M059J (cell line): Measurements from ENCODE around the gene SYNGR3. TPM values are rescaled to one million over a fixed set of nuclear protein-coding genes. Genes with fewer than 3 reads are reported as not detected.
"Not testable (repeated sequence)": the region's sequence is repeated elsewhere in the genome, so short reads cannot be mapped to it uniquely, and the experiment has no call there.

Experiments
- DNase-seq: peaks from one replicate; pipeline ENCODE4 v3.0.0-alpha.2; 2012; ENCODE audit warnings: low read depth
- total RNA-seq: library from RNA; depleted of rRNA; stranded (reverse); fragments of >200 nt; shearing (Covaris generic); gene quantifications from 2 replicates; pipeline ENCODE4 v1.2.3, GENCODE V29; 2014

The SYNGR3 gene
- total RNA-seq, 1 experiment from 2014 or later, result 7.1 TPM

DNA sequence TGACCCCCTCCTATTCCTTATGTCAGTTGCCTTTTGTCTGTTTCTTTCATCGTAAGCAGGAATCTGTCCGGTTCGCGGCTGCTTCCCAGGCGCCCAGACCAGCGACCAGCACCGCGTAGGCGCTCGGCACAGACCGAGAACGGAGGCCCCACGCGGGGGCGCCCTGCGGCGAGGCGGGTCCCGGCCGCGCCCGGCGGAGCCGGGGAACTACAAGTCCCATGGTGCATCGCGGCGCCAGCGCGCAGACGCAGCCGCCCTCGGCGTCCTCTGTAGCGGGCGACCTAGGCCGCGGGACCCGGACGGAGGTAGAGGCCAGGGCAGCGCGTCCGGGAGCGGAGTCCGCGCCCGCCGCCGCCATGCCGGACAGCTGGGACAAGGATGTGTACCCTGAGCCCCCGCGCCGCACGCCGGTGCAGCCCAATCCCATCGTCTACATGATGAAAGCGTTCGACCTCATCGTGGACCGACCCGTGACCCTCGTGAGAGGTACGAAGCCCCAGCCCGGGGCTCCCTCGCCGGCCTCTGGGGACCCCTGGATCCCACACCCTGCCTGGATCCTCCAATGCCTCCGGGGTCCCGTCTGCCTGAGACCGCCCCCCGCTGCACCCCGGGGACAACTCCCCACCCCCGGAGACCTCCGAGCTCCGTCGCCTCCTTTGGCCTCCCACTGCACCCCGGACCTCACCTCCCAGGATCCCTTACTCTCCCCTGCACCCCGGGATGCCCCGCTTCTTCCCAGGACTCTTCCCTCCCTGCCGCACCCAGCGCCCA, 30.3 kb upstream of the SYNGR3 start, which contains the start of gene NDUFB10:
TSS of gene NDUFB10 (plus strand) at position 270 of the 771 bp plus-strand sequence. CDS start at position 357, 87 bp downstream.
- DNase-seq, result peak; percentile 83

DNA sequence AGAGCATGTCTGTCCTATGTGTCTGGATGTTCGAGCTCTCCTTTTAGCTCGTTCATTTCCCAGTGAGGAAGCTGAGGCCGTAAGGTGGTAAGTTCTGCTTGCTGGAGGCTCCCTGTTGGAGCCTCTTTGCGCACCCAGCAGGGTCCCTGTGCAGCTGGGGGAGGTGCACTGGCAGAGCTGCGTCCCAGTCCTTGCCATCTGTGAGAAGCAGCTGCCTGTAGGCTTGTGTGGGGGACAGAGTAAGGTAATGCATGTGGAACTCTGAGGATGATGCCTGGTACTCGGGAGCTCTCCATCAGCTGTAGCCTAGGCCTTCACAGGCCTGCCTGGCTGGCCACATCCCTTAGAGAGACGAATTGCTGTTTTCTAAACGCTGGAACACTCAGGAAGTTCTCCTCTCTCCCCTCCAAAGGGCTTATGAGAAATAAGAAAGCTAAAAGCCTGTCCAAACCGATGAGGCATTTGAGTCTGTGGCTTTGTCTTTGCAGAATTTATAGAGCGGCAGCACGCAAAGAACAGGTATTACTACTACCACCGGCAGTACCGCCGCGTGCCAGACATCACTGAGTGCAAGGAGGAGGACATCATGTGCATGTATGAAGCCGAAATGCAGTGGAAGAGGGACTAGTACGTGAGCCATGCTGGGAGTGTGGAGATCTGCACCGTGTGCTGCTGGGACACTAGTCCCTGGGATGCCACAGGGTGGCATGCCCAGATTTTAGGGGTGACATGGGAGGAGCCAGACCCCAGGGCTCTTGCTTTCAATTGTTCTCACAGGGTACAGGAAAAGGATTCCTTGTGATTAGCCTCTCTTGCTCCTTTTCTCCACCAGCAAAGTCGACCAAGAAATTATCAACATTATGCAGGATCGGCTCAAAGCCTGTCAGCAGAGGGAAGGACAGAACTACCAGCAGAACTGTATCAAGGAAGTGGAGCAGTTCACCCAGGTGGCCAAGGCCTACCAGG, 28.8 kb upstream of the SYNGR3 start:
- DNase-seq, result peak; percentile 48

DNA sequence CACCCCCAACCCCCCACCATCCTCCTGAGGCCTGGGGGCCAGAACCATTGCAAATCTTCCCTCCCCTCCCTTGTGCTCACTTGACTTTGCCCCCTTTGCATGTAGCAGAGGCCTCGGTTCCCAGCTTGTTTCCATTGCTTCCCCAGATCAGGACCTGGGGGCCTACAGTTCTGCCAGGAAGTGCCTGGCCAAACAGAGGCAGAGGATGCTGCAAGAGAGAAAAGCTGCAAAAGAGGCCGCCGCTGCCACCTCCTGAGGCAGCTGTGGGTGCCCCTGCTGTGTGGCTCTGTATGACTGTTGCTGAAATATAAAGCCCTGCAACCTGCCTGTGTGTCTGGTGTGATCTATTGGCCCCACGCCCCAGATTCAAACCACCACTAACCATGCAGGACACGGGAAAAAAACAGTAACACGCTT, 28.1 kb upstream of the SYNGR3 start:
- DNase-seq, result peak; percentile 20

DNA sequence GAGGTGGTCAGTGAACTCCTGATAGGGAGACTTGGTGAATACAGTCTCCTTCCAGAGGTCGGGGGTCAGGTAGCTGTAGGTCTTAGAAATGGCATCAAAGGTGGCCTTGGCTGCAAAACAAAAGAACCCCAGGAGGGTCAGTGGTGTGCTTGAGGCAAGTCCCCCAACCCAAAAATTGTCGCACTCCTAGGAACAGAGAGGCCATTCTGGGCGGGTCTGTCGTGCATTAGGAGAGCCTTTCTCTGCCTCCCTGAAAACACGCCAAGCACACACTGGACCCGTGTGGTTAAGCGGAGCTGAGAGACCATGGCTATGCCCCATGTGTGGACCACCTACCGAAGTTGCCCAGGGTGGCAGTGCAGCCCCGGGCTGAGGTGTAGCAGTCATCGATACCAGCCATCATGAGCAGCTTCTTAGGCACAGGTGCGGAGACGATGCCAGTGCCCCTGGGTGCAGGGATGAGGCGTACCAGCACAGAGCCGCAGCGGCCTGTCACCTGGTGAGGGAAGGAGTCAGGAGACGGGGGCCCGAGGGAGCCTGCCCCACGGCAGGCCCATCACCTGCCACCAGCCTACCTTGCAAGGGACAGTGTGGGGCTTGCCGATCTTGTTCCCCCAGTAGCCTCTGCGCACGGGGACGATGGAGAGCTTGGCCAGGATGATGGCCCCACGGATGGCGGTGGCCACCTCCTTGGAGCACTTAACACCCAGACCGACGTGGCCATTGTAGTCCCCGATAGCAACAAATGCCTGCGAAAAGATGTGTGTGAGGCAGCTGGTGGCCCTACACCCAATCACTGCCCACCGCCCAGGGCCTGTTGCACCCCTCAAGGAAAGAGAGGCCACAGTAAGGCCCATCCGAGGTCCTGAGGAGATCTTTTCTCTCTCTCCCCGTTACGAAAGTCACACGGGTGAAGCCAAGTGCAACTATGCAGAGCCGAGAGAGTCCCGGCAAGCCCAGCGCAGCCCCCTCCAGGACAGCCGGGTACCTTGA, 27.3 kb upstream of the SYNGR3 start:
- DNase-seq, result not testable (repeated sequence)

DNA sequence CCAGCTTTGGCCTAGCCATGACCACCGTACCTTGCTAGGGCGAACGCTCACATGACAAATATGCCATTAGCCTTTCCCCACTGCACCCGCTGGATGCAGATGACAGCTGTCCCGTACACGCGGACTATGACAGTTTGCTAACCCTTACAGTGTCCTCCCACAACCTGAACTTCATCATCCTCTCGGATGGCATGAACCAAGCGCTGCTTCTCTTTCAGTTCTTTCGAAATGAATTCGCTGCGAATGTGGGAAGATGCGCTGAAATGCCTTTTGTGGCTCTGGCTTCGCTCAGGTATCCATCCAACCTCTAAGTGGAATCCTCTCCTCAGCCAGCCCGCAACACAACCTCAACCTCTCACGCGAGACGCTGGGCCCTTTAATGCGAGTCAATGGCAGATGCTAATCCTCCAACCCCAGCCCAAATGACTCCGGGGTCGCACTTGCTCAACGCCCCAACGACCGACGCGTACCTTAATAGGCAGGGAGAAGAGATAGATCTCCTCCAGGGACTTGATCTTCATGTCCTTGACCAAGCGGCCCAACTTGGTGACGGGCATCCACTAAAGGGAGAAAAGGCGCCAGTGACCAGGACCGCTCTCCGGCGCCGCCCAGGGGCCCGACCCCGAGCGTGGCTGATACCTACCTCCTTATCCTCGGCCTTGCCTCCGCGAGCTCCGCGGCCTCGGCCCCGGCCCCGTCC, 25.8 kb upstream of the SYNGR3 start:
- peak; percentile 44 for DNase-seq

DNA sequence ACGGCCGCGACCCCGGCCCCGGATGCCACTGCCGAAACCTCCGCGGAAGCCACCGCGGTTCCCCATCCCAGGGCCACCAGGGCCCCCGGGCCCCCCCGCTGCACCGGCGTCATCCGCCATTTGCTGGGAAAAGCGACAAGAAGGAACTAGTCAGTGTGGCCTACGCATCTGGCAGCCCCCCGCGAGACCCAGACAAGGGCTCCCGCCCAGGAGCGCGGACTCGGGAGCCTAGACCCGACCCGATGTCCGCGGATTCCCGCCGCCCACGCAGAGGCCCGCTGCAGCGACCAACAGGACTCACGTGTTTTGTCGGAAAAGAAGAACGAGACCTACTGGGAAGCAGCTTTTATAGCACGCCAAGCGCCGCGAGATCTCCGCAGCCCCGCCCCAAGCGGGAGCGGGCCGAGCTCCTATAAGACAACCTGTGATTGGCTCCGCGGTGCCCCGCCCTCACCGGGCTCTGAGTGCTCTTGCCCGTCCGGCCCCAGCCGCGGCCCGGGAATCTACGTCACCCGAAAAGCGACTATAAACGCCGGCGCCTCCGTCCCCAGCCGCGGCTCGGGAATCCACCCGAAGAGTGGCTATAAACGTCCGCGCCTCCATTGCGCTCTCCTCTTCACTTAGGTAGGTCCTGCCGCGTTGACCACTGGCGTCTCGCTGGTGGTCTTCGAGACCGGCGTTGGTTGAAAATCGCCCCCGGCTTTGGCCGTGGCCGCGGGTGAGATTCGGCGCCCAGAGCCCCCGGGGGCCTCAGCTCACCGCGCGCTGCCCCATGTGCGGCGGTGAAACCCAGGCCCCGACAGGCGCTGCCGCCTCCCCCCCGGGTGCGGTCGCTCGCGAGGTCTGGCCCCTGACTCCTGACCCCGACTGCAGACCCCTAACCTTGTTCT, 25.0 kb upstream of the SYNGR3 start, which contains the start of gene RPS2:
TSS of gene RPS2 (minus strand) at position 321 of the 890 bp plus-strand sequence. CDS start at position 120, 201 bp downstream.
- DNase-seq, result peak; percentile 97

DNA sequence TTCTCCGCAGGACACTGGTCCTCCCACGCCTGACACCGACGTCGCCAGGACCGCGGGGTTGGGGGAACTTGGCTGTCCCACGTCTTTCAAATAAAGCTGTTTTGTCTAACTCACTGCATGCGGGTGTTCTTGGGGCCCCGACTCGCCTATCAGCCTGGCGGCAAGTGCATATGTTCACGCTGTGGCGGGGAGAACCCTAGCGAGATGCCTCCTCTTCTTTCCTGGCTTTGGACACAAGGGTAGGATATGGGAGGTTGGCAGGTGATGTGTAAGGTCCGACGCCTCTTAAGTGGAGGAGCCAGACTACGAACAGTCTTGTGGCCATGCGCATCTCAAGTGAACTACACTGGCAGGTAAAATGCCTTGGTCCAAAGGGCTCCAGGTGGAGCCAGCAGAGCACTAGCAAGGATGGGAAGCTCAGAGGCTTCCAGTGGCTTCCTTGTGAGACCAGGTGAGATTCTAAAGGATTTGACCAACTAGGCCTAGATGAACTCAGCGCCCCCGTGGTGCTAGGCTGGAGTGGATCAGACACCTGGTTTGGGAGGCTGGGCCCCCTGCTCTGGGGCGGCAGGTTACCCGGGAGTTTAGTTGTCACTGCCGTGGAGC, 24.3 kb upstream of the SYNGR3 start:
- no peak for DNase-seq

DNA sequence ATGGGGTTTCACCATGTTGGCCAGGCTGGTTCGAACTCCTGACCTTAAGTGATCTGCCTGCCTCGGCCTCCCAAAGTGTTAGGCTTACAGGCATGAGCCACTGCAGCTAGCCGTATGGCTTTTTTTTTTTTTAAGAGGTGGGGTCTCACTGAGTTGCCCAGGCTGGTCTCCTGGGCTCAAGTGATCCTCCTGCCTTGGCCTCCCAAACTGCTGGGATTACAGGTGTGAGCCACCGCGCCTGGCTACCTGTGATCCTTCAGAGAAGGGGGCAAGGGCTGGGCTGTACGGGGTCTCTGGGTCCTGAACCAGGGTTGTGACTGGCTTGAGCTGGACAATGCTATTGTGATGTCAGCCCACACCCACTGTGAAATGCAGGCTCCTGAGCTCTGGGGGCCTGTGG, 23.3 kb upstream of the SYNGR3 start, which contains the start of gene RNF151:
TSS of gene RNF151 (plus strand) at position 397 of the 400 bp plus-strand sequence. CDS start 26 bp downstream, outside the sequence.
- DNase-seq, result no peak

DNA sequence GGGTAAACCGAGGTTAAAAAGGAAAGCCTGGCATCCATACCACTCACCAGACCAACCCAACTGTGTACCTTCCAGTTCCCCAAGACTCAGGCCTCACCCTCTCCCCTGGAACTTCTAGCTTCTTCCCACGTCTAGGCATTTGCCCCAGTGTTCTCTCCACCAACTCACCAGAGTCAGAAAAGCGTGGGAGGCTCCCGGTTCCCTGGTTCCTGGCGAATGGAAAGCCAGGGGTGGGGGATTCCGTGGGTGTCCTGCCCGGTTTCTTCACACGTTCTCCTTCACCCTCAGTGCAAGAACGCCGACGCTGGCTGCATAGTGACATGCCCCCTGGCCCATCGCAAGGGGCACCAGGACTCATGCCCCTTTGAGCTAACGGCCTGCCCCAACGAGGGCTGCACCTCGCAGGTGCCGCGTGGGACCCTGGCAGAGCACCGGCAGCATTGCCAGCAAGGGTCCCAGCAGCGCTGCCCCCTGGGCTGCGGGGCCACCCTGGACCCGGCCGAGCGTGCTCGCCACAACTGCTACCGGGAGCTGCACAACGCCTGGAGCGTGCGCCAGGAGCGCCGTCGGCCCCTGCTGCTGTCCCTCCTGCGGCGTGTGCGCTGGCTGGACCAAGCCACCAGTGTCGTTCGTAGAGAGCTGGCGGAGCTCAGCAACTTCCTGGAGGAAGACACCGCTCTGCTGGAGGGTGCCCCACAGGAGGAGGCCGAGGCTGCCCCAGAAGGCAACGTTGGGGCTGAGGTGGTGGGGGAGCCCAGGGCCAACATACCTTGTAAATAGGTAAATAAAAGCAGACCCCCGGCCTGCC, 21.4 kb upstream of the SYNGR3 start:
- DNase-seq, result no peak

DNA sequence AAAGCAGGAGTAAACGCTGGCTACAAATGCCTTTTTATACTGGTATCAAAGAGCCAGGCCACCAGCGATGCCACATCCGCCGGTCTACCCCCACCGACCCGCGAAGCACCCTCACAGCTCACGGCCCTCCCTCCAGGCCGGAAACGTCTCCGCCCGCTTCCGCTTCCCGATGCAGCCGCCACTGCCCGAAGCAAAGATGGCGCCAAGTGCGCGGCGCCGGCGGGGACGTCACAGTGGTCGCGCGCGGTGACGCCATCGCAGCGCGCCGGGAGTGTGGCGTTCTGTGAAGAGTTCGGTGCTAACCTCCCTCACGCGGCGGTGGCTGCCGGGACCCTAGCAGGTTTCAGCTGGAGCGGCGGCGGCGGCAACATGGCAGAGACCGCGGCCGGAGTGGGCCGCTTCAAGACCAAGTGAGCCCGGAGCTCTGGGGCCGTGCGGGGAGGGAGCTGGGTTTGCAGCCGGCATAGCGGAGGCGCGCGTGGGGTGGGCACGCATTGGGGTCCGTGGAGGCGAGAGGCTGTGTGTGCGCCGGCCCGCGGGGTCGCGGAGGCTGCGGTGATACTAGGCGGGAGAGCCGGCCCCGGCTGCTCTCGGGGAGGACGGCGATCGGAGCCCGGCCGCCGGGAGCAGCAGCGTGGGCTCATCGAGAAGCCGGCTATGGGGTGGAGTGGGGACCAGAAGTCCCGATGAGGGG, 17.8 kb upstream of the SYNGR3 start, which contains the start of gene TBL3:
TSS of gene TBL3 (plus strand) at position 258 of the 694 bp plus-strand sequence. CDS start at position 370, 112 bp downstream.
- DNase-seq, result peak; percentile 93

DNA sequence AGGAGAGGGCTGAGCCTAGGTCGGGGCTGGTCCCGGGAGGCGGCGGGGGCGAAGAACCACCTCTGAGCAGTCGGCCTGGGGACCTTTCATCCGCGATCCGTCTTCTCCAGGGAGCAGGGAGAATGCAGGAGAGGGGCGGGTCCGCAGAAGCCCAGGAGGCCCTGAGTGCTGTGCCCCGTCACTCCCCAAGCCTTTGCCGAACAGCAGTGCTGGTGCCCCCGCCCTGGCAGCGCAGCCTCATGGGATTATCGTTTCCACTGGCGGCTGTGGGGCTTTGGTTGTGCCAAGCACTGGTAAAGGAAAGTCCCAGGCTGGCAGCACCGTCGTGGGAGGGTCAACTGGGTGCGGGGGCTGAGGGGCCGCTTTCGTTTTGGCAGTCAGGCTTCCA, 17.3 kb upstream of the SYNGR3 start:
- peak; percentile 42 for DNase-seq

DNA sequence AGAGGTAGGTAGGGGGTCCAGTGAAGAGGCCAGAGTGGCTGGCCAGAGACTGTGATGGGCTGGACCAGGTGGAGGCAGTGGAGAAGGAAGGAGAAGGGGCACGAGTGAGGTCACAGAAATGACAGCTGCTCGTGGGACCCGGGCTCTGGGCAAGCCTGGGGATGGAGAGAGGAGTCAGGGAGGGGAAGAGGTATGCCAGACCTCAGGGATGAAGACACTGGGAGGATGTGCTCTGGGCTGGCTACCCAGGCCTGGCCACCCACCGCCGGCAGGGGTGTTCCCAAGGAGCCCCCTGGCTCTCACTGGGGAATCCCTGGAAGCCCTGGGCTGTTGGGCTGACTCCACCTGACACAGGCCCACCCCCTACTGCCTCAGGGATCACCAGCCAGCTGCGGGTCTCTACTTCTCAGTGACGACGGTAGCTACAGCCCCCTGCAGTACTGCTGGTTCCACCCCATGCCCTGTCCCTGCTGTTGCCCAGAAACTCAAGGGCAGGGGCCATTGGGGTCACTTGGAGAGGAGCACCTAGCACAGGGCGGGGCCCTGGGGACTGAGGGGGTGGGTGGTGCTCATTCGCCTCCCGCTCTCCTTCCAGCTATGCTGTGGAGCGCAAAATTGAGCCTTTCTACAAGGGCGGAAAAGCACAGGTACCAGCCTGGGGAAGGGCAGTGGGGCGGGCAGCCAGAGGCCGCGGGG, 16.2 kb upstream of the SYNGR3 start:
- DNase-seq, result no peak

DNA sequence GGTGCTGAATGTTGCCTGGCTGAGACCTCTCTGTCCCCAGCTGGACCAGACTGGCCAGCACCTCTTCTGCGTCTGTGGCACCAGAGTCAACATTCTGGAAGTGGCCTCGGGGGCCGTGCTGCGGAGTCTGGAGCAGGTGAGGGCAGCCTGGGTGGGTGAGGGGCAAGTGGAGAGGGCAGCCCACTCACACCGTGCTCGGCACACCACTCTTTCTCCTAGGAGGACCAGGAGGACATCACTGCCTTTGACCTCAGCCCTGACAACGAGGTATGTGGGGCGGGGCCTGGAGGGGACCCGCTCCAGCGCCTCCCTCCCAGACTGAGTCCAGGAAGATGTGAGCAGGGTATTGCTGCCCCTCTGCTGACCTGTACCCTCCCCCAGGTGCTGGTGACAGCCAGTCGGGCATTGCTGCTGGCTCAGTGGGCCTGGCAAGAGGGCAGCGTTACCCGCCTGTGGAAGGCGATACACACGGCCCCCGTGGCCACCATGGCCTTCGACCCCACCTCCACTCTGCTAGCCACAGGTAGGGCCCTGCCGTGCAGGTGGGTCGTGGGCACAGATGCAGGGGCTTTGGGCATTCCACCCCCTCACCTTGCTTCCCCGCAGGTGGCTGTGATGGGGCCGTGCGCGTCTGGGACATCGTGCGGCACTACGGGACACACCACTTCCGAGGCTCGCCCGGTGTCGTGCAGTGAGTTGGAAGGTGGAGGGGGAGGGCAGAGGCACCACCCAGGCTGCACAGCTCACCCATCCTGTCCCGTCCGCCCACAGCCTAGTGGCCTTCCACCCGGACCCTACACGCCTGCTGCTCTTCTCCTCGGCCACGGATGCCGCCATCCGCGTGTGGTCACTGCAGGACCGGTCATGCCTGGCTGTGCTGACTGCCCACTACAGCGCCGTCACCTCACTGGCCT, 15.4 kb upstream of the SYNGR3 start:
- no peak for DNase-seq

DNA sequence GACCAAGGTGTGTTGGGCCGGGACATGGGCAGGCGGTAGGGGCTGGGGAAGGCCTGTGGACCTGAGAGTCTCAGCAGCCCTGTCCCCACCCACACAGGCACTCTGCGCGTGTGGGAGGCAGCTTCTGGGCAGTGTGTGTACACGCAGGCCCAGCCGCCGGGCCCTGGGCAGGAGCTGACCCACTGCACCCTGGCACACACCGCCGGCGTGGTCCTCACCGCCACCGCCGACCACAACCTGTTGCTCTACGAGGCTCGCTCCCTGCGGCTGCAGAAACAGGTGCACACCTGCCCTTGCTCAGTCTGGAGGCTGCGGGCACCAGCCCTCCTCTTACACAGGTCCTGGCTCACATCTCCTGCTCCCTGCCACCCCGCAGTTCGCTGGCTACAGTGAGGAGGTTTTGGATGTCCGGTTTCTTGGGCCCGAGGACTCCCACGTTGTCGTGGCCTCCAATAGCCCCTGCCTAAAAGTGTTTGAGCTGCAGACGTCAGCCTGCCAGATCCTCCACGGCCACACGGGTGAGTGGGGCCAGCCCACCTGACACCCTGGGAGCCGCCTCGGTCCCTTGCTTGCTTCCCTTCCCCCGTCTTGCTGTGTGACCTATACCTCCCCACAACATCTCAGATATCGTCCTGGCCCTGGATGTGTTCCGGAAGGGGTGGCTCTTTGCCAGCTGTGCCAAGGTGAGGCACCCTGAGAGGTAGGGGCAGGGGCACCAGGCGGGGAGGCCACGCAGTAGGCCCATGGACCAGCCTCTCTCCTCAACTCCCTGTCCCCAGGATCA, 14.1 kb upstream of the SYNGR3 start:
- no peak for DNase-seq

DNA sequence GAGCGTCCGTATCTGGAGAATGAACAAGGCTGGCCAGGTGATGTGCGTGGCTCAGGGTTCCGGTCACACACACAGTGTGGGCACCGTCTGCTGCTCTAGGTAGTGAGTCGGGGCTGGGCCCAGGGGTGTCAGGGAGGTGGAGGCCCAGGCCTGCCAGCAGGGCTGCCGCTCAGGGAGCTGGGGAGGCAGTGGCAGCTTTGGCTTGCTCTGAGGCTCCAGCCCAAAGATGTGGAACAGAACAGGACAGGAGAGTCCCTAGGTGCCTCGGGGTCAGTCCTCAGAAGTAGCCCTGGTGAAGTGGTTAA, 13.6 kb upstream of the SYNGR3 start:
- no peak for DNase-seq
